Small intestine (tissue), 7 donors: ENCODE data around the gene SKAP1. TPM values are rescaled to one million over a fixed set of nuclear protein-coding genes. Genes with fewer than 3 reads are reported as not detected.
"Not testable (repeated sequence)": the region's sequence is repeated elsewhere in the genome, so short reads cannot be mapped to it uniquely, and the experiment has no call there.

ENCODE experiments used
- DNase-seq, 2 donors: peaks; one replicate each; pipeline versions ENCODE4 v3.0.0 to v3.0.0-alpha.2; 2013
- FAIRE-seq: peaks from 2 replicates; lab custom pipeline; 2012; peaks lifted over from hg19 to GRCh38; lab: Jason Lieb, UNC
- H3K27ac ChIP-seq, 3 donors: one replicate each; pipeline ENCODE4 v1.5.1; 2013; ENCODE audit warnings: low read length in 2 of 3, mild to moderate bottlenecking in 2 of 3, control low read depth in 1 of 3, inconsistent platforms in 1 of 3, low read depth in 1 of 3, moderate library complexity in 1 of 3
- H3K27me3 ChIP-seq, 3 donors: one replicate each; pipeline ENCODE4 v1.6.1; 2013; ENCODE audit warnings: low read length in 3 of 3, inconsistent platforms in 1 of 3; ENCODE audit not compliant: control insufficient read depth in 3 of 3, insufficient read depth in 3 of 3
- H3K36me3 ChIP-seq, 3 donors: one replicate each; pipeline ENCODE4 v1.6.1; 2013; ENCODE audit warnings: low read length in 3 of 3, inconsistent platforms in 1 of 3, low read depth in 1 of 3, mild to moderate bottlenecking in 1 of 3, moderate library complexity in 1 of 3; ENCODE audit not compliant: control insufficient read depth in 3 of 3, insufficient read depth in 2 of 3
- H3K4me1 ChIP-seq, 3 donors: one replicate each; pipeline ENCODE4 v1.6.1; 2013; ENCODE audit warnings: low read length in 2 of 3, inconsistent platforms in 1 of 3, low read depth in 1 of 3, mild to moderate bottlenecking in 1 of 3, moderate library complexity in 1 of 3; ENCODE audit not compliant: control insufficient read depth in 3 of 3, insufficient read depth in 2 of 3
- H3K4me3 ChIP-seq, 3 donors: one replicate each; pipeline ENCODE4 v1.5.1; 2013; ENCODE audit warnings: low read length in 3 of 3, control low read depth in 1 of 3, inconsistent platforms in 1 of 3, low read depth in 1 of 3, mild to moderate bottlenecking in 1 of 3, moderate library complexity in 1 of 3
- H3K9me3 ChIP-seq, 2 donors: one replicate each; pipeline ENCODE4 v1.6.1; 2013; ENCODE audit warnings: low read depth in 1 of 2, low read length in 1 of 2; ENCODE audit not compliant: control insufficient read depth in 2 of 2, insufficient read depth in 1 of 2
- WGBS, 3 donors: extraction: QIAGEN DNeasy Blood & Tissue Kit; methylation state at CpG; one replicate each; pipeline ENCODE4 v1.1.7; 2013; 5-methylcytosine and 5-hydroxymethylcytosine counted together
- polyA plus RNA-seq, 4 donors: library from polyadenylated mRNA; stranded (reverse) in 3 of 4; unstranded in 1 of 4; fragments of 200-250 nt in 3 of 4; fragments of 120-200 nt in 1 of 4; gene quantifications; one replicate each; pipeline versions ENCODE4 v1.2.1 to v1.2.3, GENCODE V29; 2013
- donor health status: healthy with polysubstance abuse.
- donor health status: control.
- donor health status: control.
- donor health status: Bipolar disorder and iron deficiency.
- donor health status: healthy.

The SKAP1 gene
- polyA plus RNA-seq, 4 donors: 1.8 to 8.1 (median 2.1) TPM

DNA sequence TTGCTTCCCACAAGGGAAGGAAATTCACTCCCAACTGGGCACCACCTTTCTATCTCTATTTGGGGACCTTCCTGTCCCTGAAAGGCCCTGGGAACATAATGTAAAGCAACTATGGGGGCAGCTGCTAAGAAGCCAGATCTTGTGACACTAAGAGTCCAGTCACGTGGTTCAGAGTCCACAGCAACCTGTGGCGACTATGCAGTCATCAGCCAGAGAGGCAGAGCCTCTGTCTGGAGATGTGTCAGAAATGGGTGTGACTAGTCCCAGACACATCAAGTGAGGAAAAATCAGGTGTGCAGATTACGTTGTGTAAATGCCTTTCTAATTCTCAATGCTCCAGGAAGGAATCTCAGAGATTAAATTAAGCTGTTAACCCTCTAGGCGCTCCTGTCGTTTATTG, 26.6 kb upstream of the SKAP1 start:
- Histone ChIP-seq H3K27ac (no peak overlapping the region), H3K36me3 (no peaks in the 10 kb centered on the region), H3K9me3 (peaks cover 0 to 14% of the 10 kb centered on the region in 2 donors), H3K4me3 (no peak overlapping the region), H3K27me3 (peaks cover 0 to 26% (median 3%) of the 10 kb centered on the region in 3 donors), H3K4me1 (peaks cover 0 to 9% (median 0%) of the 10 kb centered on the region in 3 donors)
- 11 to 43% (median 22%) methylated on average over 5 of the region's 5 CpGs for WGBS, 3 donors
- DNase-seq (peak; percentile 22 to 76), FAIRE-seq (no peak)

DNA sequence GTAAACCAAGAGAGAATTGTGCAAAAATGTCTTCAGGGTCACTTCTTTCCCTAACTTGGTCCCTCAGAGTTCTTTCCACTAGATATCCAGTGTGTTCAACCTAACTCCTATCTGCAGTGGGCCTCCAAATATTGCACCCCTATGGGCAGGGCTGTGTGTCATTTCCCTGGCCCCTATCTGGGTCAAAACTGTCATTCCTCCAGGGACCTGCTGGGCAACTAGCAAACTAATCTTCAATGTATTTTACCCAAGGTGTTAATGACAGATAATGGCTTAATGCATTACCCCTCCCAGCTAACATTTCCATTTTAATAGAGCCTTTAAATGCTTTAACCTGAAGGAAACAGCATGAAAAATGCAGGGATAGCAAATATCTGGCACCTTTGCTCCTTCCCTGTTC, 25.8 kb upstream of the SKAP1 start:
- no peak overlapping the region for H3K27ac ChIP-seq
- peaks cover 0 to 14% of the 10 kb centered on the region in 2 donors for H3K9me3 ChIP-seq
- H3K27me3 ChIP-seq: peaks cover 0 to 28% (median 3%) of the 10 kb centered on the region in 3 donors
- no peak for DNase-seq
- H3K36me3 ChIP-seq: no peaks in the 10 kb centered on the region
- H3K4me3 ChIP-seq: no peak overlapping the region
- FAIRE-seq: no peak
- peaks cover 0 to 9% (median 0%) of the 10 kb centered on the region in 3 donors for H3K4me1 ChIP-seq

DNA sequence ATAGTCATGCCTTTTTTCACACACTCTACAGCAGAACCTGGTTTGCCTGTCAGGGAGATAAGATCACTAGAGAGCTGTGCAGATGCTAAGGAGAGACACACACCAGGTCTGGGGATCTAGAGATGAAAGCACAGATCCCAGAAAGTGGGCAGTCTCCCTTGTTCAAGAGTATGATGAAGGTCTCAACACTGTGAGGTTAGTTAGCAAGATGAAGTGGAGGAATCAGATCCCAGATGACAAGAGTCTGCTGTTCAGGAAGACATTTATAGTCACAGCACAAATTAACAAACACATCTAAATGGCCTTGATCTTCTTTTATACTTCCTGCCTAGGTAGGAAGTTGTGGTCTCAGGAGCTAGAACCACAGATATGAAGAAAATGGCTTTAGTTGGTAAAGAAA, 23.4 kb upstream of the SKAP1 start:
- Histone ChIP-seq H3K36me3 (no peaks in the 10 kb centered on the region), H3K27me3 (peaks cover 0 to 26% (median 3%) of the 10 kb centered on the region in 3 donors), H3K4me1 (peaks cover 0 to 9% (median 0%) of the 10 kb centered on the region in 3 donors), H3K4me3 (no peak overlapping the region), H3K27ac (peak overlapping the region in 1 of 3 donors; percentile 3), H3K9me3 (peaks cover 0 to 14% of the 10 kb centered on the region in 2 donors)
- peak in 1 of 2 donors; percentile 37 for DNase-seq
- no peak for FAIRE-seq

DNA sequence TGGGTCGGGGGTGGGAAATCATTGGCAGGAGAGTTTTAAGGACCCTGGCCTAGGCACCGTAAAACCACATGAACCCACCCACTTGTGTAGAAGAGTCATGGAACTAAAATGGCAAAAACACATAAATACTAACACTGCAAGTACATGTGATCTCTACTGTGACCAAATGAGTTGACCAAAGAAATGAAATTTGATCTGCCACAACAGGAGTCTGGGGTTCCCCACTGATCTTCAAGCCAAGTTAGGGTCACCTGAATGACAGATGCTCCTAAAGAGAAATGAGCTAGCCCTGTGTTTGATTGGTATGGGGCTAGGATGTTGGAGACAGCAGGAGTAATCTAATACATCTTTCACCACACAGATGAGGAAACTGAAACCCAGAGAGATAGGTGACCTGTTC, 21.5 kb upstream of the SKAP1 start:
- Histone ChIP-seq H3K27me3 (peaks cover 0 to 18% (median 3%) of the 10 kb centered on the region in 3 donors), H3K4me3 (no peak overlapping the region), H3K27ac (no peak overlapping the region), H3K36me3 (no peaks in the 10 kb centered on the region), H3K9me3 (peaks cover 0 to 14% of the 10 kb centered on the region in 2 donors), H3K4me1 (peaks cover 0 to 4% (median 0%) of the 10 kb centered on the region in 3 donors)
- DNase-seq: no peak
- FAIRE-seq: no peak
- 82 to 95% (median 94%) methylated on average over 2 of the region's 2 CpGs for WGBS, 3 donors

DNA sequence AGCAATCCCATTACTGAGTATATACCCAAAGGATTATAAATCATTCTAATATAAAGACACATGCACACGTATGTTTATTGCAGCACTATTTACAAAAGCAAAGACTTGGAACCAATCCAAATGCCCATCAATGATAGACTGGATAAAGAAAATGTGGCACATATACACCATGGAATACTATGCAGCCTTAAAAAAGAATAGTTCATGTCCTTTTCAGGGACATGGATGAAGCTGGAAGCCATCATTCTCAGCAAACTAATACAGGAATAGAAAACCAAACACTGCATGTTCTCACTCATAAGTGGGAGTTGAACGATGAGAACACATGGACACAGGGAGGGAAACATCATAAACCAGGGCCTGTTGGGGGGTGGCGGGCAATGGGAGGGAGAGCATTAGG, 19.3 kb upstream of the SKAP1 start:
- WGBS, 3 donors: 70 to 80% (median 72%) methylated on average over 3 of the region's 3 CpGs
- not testable (repeated sequence) for H3K9me3 ChIP-seq, H3K4me1 ChIP-seq, FAIRE-seq, H3K4me3 ChIP-seq, H3K36me3 ChIP-seq, H3K27ac ChIP-seq, DNase-seq
- peaks cover 0 to 27% (median 0%) of the 10 kb centered on the region in 3 donors for H3K27me3 ChIP-seq

DNA sequence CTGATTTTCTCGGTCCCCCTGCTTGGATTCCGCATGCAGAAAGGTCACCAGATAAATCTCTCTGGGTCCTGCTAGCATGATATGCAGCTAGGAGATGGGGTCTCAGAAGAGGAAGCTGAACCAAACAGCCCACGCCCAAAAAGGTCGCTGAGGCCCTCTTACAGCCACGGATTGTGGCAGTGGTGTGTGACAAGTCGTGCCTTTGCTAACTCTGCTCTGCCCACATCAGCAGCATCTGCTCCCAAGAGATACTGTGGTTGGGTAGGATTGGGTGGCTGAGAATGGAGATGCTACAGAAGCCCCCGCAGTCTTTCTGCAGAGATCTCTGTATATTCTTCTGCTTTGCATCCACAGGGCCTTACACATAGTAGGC, 15.2 kb upstream of the SKAP1 start:
- H3K4me3 ChIP-seq: no peak overlapping the region
- H3K36me3 ChIP-seq: no peaks in the 10 kb centered on the region
- no peak for FAIRE-seq
- H3K27ac ChIP-seq: no peak overlapping the region
- peaks cover 0 to 19% (median 0%) of the 10 kb centered on the region in 3 donors for H3K27me3 ChIP-seq
- WGBS, 3 donors: 74 to 85% (median 81%) methylated on average over 7 of the region's 7 CpGs
- H3K9me3 ChIP-seq: no peaks in the 10 kb centered on the region
- no peak for DNase-seq
- no peaks in the 10 kb centered on the region for H3K4me1 ChIP-seq

DNA sequence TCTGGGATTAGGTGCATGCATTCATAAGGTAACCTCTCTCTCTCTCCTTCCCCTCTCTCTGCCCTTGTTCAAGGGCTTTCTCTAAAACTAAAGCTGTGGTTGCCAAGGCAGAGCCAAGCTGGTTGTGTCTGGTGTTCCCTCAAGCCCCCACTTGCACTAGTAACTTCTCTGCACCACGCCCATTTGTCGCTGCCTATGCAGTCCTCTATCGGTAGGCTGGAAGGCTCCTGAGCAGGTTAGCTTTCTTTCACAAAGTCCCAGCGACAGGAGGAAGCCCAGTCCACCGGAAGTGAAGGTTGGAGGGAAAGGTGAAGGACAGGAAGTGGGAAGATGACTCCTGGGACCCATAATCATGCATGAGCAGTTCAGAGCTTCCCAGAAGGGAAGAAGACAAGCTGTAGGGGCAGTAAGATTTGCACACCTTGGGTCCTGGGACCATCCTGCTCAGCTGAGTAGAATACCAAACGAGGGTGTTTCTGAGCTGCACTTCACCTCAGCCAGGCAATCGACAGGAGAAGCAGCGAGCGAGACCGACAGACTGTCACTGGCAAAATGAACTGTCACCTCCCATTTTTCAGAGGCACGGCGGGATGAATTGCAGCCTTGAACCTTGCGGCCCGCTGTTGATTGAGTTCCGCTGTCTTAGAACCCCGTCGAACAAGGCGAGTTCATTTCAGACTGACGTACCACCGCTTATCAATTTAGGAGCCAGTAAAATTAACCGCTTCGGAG, 14.7 kb upstream of the SKAP1 start:
- H3K4me3 ChIP-seq: no peak overlapping the region
- no peaks in the 10 kb centered on the region for H3K9me3 ChIP-seq
- FAIRE-seq (no peak), DNase-seq (no peak)
- H3K36me3 ChIP-seq: no peaks in the 10 kb centered on the region
- H3K27me3 ChIP-seq: peaks cover 0 to 18% (median 0%) of the 10 kb centered on the region in 3 donors
- no peak overlapping the region for H3K27ac ChIP-seq
- 67 to 78% (median 69%) methylated on average over 22 of the region's 22 CpGs for WGBS, 3 donors
- H3K4me1 ChIP-seq: no peaks in the 10 kb centered on the region

DNA sequence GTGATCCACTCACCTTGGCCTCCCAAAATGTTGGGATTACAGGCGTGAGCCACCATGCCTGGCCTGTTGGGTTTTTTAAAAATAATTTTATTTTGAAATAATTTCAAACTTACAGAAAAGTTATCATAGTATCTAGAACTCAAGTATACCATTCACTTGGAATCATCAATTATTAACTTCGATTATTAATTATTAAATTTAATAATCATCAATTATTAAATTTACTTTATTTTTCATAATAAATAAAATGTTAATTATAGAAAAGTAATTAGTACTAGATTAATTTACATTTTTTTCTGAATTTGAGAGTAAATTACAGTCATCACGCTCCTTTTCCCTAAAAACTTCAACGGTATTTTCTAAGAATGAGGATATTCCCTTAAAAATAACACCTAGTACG, 13.7 kb upstream of the SKAP1 start:
- H3K4me3 ChIP-seq: no peak overlapping the region
- H3K27me3 ChIP-seq: peaks cover 0 to 16% (median 0%) of the 10 kb centered on the region in 3 donors
- H3K36me3 ChIP-seq: no peaks in the 10 kb centered on the region
- H3K4me1 ChIP-seq: no peaks in the 10 kb centered on the region
- H3K9me3 ChIP-seq: no peaks in the 10 kb centered on the region
- FAIRE-seq (no peak), DNase-seq (no peak)
- 90 to 96% (median 90%) methylated on average over 5 of the region's 5 CpGs for WGBS, 3 donors
- H3K27ac ChIP-seq: no peak overlapping the region
